WTC11 (cell line): ENCODE results near the gene TEX11. TPM values are rescaled to one million over a fixed set of nuclear protein-coding genes. Genes with fewer than 3 reads are reported as not detected.

Source experiments
- ATAC-seq: fragments of 200-7000 bp; cut with Tn5 transposase; 2 replicates; pipeline ENCODE4 v1.10.0; 2021; ENCODE audit warnings: mild to moderate bottlenecking, moderate library complexity
- CTCF ChIA-PET: fragments of 300-600 bp; sonication (Branson Sonifier 250); formaldehyde crosslinking; loops from one replicate; lab custom pipeline; 2021; ENCODE audit warnings: antibody characterized with exemption; lab: Charles Lee
- POLR2A ChIA-PET: fragments of 350-600 bp; sonication (Branson Sonifier 250); formaldehyde crosslinking; loops from one replicate; lab custom pipeline; 2021; ENCODE audit warnings: antibody characterized with exemption; lab: Charles Lee
- DNase-seq: peaks from one replicate; pipeline ENCODE4 v3.0.0; 2021; ENCODE audit warnings: low spot score
- H3K27ac Mint-ChIP-seq: 2 replicates; pipeline ENCODE4 v1.8.0; 2021; ENCODE audit warnings: mixed read lengths
- H3K27me3 Mint-ChIP-seq: 2 replicates; pipeline ENCODE4 v1.8.0; 2021; ENCODE audit warnings: low read depth, mild to moderate bottlenecking, moderate library complexity, mixed read lengths
- H3K36me3 Mint-ChIP-seq: 2 replicates; pipeline ENCODE4 v1.8.0; 2021; ENCODE audit warnings: mixed read lengths
- H3K4me1 Mint-ChIP-seq: 2 replicates; pipeline ENCODE4 v1.8.0; 2022; ENCODE audit warnings: mixed read lengths
- H3K4me3 Mint-ChIP-seq: 2 replicates; pipeline ENCODE4 v1.8.0; 2021; ENCODE audit warnings: mild to moderate bottlenecking, moderate library complexity, mixed read lengths
- H3K9me3 Mint-ChIP-seq: 2 replicates; pipeline ENCODE4 v1.8.0; 2021; ENCODE audit warnings: mixed read lengths
- ESRRA ChIP-seq: sonication (generic); formaldehyde crosslinking; IDR thresholded peaks from 2 replicates; pipeline ENCODE4 v1.8.1; 2022; ENCODE audit warnings: mild to moderate bottlenecking, missing genetic modification reagents, borderline replicate concordance
- FOXP1 ChIP-seq: sonication (generic); formaldehyde crosslinking; IDR thresholded peaks from 2 replicates; pipeline ENCODE4 v1.8.0; 2022; ENCODE audit warnings: missing genetic modification reagents, mild to moderate bottlenecking, moderate library complexity, borderline replicate concordance
- FOXP4 ChIP-seq: sonication (generic); formaldehyde crosslinking; IDR thresholded peaks from 2 replicates; pipeline ENCODE4 v1.8.0; 2022; ENCODE audit warnings: mild to moderate bottlenecking, missing genetic modification reagents
- HMGXB4 ChIP-seq: sonication (generic); formaldehyde crosslinking; IDR thresholded peaks from 2 replicates; pipeline ENCODE4 v1.8.1; 2023; ENCODE audit warnings: mild to moderate bottlenecking, moderate library complexity, missing genetic modification reagents
- IRF1 ChIP-seq: sonication (generic); formaldehyde crosslinking; IDR thresholded peaks from 2 replicates; pipeline ENCODE4 v1.8.0; 2023; ENCODE audit warnings: missing genetic modification reagents
- MAX ChIP-seq: sonication (generic); formaldehyde crosslinking; IDR thresholded peaks from 2 replicates; pipeline ENCODE4 v1.8.0; 2022; ENCODE audit warnings: mild to moderate bottlenecking, missing genetic modification reagents
- NR1H2 ChIP-seq: sonication (generic); formaldehyde crosslinking; IDR thresholded peaks from 2 replicates; pipeline ENCODE4 v1.9.0; 2021; ENCODE audit warnings: mild to moderate bottlenecking, moderate library complexity, missing genetic modification reagents
- NR2C2 ChIP-seq: sonication (generic); formaldehyde crosslinking; IDR thresholded peaks from 2 replicates; pipeline ENCODE4 v1.8.0; 2022; ENCODE audit warnings: mild to moderate bottlenecking, missing genetic modification reagents
- RELA ChIP-seq: sonication (generic); formaldehyde crosslinking; IDR thresholded peaks from 2 replicates; pipeline ENCODE4 v1.8.1; 2022; ENCODE audit warnings: missing genetic modification reagents, mild to moderate bottlenecking, borderline replicate concordance
- SMAD4 ChIP-seq: sonication (generic); formaldehyde crosslinking; IDR thresholded peaks from 2 replicates; pipeline ENCODE4 v1.8.0; 2022; ENCODE audit warnings: mild to moderate bottlenecking, missing genetic modification reagents
- STAT6 ChIP-seq: sonication (generic); formaldehyde crosslinking; conservative IDR thresholded peaks from 2 replicates; pipeline ENCODE4 v1.8.1; 2023; ENCODE audit warnings: mild to moderate bottlenecking, low read depth, missing genetic modification reagents, moderate library complexity
- TEAD4 ChIP-seq: sonication (generic); formaldehyde crosslinking; IDR thresholded peaks from 2 replicates; pipeline ENCODE4 v1.8.0; 2022; ENCODE audit warnings: mild to moderate bottlenecking, missing genetic modification reagents
- USF2 ChIP-seq: sonication (generic); formaldehyde crosslinking; IDR thresholded peaks from 2 replicates; pipeline ENCODE4 v1.8.1; 2023; ENCODE audit warnings: mild to moderate bottlenecking, missing genetic modification reagents, moderate library complexity
- ZBTB21 ChIP-seq: sonication (generic); formaldehyde crosslinking; IDR thresholded peaks from 2 replicates; pipeline ENCODE4 v1.8.1; 2023; ENCODE audit warnings: mild to moderate bottlenecking, missing genetic modification reagents, borderline replicate concordance
- ZBTB43 ChIP-seq: sonication (generic); formaldehyde crosslinking; IDR thresholded peaks from 2 replicates; pipeline ENCODE4 v1.8.1; 2023; ENCODE audit warnings: mild to moderate bottlenecking, missing genetic modification reagents
- ZNF121 ChIP-seq: sonication (generic); formaldehyde crosslinking; IDR thresholded peaks from 2 replicates; pipeline ENCODE4 v1.8.0; 2023; ENCODE audit warnings: missing genetic modification reagents
- ZNF317 ChIP-seq: sonication (generic); formaldehyde crosslinking; IDR thresholded peaks from 2 replicates; pipeline ENCODE4 v1.8.1; 2023; ENCODE audit warnings: low read depth, mild to moderate bottlenecking, moderate library complexity, missing genetic modification reagents, borderline replicate concordance
- total RNA-seq: library from RNA; stranded (reverse); gene quantifications from 3 replicates; pipeline ENCODE4 v1.2.3, GENCODE V29; 2021

Gene TEX11
- total RNA-seq, 1 experiment from 2014 or later: 0.31 TPM

- TF ChIP-seq STAT6 (CRISPR knock-in tag): no peak
- no peak for TF ChIP-seq USF2 (CRISPR knock-in tag)
- TF ChIP-seq NR2C2 (CRISPR knock-in tag): no peak
- TF ChIP-seq MAX: no peak
Observed at GRCh38 chrX:70549429-70549828, 359.1 kb downstream of the TEX11 start (continued).

- ChIA-PET CTCF (no interaction called here), POLR2A (no interaction called here)
- Mint-ChIP-seq H3K27me3 (no peaks in the 10 kb centered on the region; the same call in none of the 2 replicates), H3K36me3 (no peaks in the 10 kb centered on the region), H3K9me3 (peaks cover 5% of the 10 kb centered on the region; the same call in 1 of the 2 replicates), H3K4me1 (no peaks in the 10 kb centered on the region; the same call in 1 of the 2 replicates), H3K4me3 (no peak overlapping the region), H3K27ac (no peak overlapping the region)
- TF ChIP-seq ESRRA (no peak), FOXP1 (CRISPR knock-in tag) (no peak), SMAD4 (no peak), IRF1 (CRISPR knock-in tag) (no peak), HMGXB4 (CRISPR knock-in tag) (no peak), ZNF317 (CRISPR knock-in tag) (no peak), RELA (CRISPR knock-in tag) (no peak), TEAD4 (CRISPR knock-in tag) (no peak), ZBTB21 (no peak), NR1H2 (no peak), USF2 (CRISPR knock-in tag) (no peak)
- ATAC-seq (no peak), DNase-seq (no peak)
Observed at GRCh38 chrX:70535198-70535597, 373.3 kb downstream of the TEX11 start.

- Mint-ChIP-seq H3K4me3 (no peak overlapping the region), H3K36me3 (no peaks in the 10 kb centered on the region), H3K27ac (no peak overlapping the region), H3K9me3 (no peaks in the 10 kb centered on the region), H3K27me3 (no peaks in the 10 kb centered on the region), H3K4me1 (no peaks in the 10 kb centered on the region)
- DNase-seq: no peak
- ChIA-PET POLR2A (no interaction called here), CTCF (no interaction called here)
- ATAC-seq: no peak
- TF ChIP-seq ZNF121 (CRISPR knock-in tag) (no peak), FOXP4 (no peak), ZBTB43 (CRISPR knock-in tag) (no peak), STAT6 (CRISPR knock-in tag) (no peak)
Observed at GRCh38 chrX:70527610-70528345, 380.7 kb downstream of the TEX11 start.
